NCI-H1048 (cell line): Measurements from ENCODE around the gene ADAM11.

Source experiments
- DNase-seq: peaks from one replicate; lab custom pipeline; 2025; lab: John Stamatoyannopoulos, UW

Gene ADAM11

GRCh38 chr17:44757045-44757917 lies 1.5 kb upstream of the ADAM11 start:
- no peak for DNase-seq

- no peak for DNase-seq
Measured at GRCh38 chr17:44757918-44758413, 822 bp upstream of the ADAM11 start.

DNA sequence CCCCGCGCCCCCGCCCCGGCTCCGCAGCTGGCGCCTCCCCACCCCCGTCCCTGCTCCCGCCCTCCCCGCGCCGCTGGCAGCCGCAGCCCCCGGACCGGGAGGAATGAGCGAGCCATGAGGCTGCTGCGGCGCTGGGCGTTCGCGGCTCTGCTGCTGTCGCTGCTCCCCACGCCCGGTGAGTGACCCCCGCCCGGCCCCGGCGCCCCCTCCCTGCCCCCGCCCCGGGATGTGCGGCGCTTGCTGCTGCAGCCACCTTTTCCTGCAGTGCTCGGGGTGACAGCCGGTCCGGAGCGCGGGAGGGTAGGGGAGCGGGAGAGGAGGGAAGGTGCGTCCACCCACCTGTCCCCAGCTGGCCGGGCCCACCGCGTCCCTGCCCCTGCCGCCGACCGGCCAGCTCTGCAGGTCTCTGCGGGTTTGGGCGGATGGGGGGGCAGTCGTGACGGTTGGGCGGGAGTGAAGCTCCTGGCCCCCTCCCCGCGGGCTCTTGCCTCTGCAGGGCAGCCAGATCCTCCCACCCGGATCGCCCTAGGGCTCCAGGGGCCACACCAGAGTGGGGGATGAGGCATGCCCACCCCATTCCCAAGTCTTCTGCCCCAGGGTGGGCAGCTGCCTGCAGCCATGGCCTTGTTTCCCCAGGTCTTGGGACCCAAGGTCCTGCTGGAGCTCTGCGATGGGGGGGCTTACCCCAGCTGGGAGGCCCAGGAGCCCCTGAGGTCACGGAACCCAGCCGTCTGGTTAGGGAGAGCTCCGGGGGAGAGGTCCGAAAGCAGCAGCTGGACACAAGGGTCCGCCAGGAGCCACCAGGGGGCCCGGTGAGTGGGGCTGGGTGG lies 513 bp downstream of the ADAM11 start:
- DNase-seq = no peak

DNA sequence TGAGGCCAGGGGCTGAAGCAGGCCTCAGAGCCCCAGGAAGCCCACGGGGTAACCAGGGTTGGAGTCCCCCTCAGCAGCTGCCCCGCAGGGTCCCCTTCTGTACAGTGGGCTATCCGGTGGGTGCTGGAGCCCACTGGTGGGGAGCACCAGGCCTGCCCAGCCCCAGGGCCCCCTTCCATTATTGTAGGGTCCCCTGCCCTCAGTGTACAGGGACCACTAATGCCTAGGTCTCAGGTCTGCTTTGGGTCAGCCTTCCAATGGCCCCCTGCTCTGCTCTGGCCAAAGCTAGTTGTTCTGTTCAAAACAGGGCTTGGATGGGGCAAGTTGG lies 1.1 kb downstream of the ADAM11 start:
- no peak for DNase-seq

DNA sequence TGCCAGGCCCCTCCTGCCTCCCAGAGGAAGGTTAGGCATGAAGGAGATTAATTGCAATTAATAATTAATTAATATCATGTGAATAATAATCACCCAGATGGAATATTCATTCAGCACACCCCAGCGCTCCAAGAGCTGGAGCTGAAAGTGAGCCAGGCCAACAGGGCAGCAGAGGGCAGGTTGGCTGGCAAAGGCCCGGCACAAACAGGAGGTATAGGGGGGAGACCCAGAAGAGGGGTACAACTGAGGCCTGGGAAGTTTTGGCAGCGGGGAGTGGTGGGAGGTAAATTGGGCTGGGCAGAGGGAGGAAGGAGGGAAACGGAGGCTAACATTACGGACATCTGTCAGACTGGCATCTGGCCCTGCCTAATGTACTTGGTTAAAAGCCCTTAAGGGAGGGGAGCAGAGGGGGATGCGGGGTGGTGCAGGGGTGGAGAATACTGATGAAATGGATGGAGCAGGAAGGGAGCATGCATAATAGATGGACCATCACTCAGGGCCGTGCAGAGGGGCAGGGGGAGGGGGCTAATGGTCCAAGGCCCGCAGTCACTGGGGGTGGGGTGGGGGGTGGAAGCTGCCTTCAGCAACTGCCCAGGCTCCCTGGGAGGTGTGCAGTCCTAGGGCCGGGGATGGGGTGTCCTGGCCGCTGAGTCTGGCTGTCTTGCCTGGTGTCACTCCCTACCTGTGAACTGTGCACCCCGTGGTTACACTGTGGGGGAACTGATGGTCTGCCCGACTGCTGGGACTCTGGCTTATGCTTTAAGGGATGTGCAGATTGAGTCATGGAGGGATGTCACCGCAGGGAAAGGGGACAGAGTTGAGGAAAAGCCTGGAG lies 1.9 kb downstream of the ADAM11 start:
- DNase-seq = no peak

DNA sequence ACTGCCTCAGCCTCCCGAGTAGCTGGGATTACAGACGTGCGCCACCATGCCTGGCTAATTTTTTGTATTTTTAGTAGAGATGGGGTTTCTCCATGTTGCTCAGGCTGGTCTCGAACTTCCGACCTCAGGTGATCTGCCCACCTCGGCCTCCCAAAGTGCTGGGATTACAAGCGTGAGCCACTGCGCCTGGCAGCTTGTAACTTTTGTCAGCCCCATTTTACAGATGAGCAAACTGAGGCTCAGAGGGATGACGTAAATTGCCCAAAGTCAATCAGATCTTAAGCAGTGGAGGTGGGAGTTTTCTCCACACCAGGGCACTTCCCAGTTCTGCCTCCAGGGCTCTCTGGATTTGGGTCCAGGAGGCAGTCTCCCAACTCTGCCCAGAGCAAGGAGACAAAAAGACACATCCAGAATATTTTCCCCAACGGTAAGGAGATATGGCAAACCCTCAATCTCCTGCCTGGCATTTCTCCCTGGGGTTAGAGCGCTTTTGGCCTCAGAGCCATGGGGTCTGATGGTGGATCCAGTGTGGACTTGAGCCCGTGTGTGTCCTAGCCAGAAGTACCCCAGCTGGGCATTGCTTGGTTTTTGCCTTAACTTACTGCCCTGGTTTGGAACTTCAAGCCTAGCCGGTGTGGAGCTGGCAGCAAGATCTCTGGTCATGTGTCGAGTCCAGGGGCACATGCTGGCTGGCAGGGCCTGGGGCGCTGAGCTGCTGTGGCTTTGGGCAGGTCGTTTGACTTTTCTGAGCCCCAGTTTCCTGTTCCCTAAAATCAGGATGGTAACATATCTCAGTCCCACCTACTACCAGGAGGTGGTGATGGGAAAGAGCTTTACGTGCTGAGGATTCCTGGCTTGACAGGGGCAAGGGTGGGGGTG lies 3.4 kb downstream of the ADAM11 start:
- no peak for DNase-seq

DNA sequence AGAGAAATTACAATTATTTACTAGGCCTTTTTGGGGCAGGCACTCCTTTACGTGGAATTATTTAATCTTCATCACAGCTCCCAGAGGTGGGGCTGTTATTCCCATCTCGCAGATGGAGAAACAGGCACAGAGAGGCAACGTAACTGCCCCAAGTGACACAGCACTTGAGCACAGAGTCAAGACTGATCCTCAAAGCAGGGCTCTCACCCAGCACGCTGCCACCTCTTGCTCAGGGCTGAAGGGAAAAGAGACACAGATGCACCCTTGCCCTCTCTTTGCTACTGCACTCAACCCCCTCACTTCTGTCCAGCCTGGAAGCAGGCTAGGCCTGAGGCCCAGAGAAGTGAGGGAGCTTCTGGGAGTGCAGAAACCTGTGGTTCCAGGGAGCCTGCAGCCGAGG lies 4.4 kb downstream of the ADAM11 start:
- no peak for DNase-seq

- no peak for DNase-seq
Measured at GRCh38 chr17:44765965-44766364, 7.2 kb downstream of the ADAM11 start.

GRCh38 chr17:44766409-44767038 lies 7.7 kb downstream of the ADAM11 start:
- DNase-seq = no peak

DNA sequence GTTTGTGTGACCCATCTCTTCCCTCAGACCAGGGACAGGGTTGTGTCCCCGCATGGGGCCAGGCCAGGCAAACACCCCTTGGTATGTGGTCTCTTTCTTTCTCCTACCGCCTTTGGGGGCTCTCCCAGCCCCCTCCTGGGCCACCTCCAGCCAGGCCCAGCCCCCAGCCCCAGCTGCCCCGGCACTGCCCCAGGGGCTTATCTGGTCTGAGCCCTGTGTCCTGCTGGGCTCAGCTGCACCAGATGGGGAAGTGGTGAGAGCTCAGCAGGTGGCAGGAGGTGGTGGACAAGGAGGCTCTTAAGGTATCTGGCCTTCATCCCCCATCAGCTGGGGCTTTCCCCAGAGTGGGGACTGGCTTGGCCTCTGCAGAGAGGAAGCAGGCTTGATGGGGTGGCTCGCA lies 8.7 kb downstream of the ADAM11 start:
- no peak for DNase-seq

- DNase-seq = no peak
Measured at GRCh38 chr17:44768505-44769142, 9.8 kb downstream of the ADAM11 start.

DNA sequence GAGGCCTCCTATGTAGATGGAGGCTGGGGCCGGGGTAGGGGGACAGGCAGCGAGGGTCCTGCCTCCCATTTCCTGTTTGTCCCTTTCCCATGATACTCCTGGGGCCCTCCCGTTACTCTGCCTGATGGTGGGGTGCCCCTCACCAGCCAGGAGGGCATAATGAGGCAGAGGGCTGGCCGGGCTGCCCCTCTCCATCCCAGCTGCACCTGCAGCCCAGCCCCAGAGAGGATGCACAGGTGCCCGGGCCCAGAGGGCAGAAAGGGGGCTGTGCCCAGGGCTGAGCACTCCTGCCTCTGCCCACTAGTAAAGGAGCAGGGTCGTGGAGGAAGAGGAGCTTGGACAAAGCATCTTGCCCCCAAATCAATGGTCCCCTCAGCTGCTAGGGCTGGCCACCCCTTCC lies 10.4 kb downstream of the ADAM11 start:
- DNase-seq = no peak

- no peak for DNase-seq
Measured at GRCh38 chr17:44769647-44770084, 10.9 kb downstream of the ADAM11 start.

- no peak for DNase-seq
Measured at GRCh38 chr17:44770166-44770925, 11.6 kb downstream of the ADAM11 start.

DNA sequence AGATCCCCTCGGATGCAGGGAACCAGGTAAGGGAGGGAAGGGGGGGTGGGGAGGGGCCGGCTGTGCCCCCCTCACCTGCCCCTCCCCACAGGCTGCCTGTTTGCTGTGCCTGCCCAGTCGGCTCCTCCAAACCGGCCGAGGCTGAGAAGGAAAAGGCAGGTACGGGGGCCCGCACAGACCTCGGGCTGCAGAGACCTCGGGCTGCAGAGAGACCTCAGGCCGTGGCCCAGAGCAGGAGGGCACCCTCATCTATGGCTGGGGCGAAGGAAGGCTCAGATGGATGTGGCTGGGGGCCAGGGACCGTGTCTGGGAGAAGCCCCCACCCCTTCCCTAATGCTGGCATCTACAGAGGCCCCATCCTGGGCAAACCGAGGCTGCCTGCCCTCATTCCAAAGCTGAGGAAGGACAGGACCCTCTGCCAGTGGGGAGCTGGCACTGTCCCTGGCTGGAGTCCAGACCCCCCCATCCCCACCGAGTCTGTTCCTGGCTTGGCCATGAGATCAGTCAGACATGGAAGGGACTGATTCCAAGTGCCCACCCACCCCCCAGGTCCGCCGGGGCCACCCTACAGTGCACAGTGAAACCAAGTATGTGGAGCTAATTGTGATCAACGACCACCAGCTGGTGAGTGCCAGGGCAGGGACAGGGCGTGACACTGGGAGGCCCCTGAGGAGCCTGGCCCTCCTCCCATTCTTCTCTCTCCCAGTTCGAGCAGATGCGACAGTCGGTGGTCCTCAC lies 13.7 kb downstream of the ADAM11 start:
- DNase-seq = no peak

DNA sequence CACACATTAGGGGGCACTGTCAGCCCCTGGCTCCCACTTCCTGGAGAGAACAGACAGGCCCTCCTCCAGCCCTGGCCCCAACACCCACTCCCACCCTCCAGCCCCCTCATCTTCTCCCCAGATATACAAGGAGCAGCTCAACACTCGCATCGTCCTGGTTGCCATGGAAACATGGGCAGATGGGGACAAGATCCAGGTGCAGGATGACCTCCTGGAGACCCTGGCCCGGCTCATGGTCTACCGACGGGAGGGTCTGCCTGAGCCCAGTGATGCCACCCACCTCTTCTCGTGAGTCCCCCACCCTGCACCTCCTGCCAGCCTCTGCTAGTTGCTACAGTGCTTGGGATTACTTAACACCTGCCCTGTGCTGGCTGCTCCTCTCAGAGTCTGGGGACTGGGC lies 14.4 kb downstream of the ADAM11 start:
- DNase-seq = no peak

DNA sequence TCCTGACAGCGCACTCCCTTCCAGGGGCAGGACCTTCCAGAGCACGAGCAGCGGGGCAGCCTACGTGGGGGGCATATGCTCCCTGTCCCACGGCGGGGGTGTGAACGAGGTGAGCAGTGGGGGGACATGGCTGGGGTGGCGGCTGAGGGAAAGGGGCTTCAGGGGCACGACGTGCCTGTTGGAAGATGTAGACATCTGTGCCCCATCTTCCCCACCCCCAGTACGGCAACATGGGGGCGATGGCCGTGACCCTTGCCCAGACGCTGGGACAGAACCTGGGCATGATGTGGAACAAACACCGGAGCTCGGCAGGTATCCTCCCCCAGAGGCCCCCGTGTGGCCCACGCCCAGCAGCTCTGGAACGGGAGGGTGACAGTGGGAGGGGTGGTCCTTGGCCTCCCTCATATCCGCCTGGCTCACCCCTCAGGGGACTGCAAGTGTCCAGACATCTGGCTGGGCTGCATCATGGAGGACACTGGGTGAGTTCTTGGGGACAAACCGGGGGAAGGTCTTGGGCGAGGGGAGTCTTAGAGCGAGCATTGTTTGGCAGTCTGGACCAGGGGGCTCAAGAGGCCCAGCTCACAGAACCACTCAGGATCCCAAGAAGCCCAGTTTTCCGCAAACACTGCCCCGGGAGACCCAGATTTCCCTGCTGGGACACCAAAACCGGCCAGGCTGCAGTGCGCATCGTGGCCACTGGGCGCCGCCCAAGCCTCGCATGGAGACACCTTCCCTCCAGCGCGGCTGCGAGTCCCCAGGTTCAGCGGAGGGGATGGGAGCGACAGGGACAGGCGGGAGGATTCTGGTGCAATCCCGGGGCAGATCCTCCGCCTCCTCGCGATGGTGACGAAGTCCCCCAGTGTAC lies 15.7 kb downstream of the ADAM11 start:
- peak; percentile 41 for DNase-seq
